ENCODE measurements around the gene KDM4B.

DNA sequence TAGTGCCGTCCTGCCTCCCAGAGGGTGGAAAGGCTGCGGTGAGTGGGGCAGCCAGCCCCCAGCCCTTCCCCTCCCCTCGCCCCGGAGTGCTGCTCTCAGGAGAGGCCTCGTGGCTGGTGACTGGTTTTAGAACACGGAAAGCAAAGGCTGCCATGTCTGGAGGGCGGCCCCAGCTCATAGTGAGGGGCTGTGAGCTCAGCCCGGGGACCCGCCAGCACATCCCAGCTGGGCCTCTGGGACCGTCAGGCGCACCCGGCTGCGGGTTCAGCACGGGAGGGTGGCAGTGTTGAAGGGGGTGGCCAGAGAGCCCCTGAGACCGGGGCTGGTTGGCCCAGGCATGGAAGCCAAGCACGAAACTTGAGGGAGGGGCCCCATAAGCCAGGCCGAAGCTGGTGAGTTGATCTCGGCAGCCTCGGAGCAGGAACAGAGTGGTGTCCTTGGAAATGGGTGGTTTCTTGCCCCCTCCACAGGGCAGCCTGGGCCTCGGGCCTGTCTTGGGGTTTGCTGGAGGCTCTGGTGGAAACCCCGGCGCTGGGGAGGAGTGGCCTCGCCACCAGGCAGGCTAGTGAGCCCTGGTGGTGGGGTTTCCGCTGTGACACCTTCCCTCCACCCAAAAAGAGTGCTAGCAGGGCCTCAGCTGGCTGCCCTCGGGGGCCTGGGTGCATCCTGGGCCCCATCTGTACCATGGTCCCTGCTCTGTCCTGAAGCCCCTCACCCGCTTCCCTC lies 157.7 kb downstream of the KDM4B start:
- TF ChIP-seq POLR2A (IDR thresholded peaks at IDR 0.05), result no peak
- TF ChIP-seq EP300 (IDR thresholded peaks at IDR 0.05; ENCODE audit: low read depth), result no peak
- TF ChIP-seq, protein P1, sequence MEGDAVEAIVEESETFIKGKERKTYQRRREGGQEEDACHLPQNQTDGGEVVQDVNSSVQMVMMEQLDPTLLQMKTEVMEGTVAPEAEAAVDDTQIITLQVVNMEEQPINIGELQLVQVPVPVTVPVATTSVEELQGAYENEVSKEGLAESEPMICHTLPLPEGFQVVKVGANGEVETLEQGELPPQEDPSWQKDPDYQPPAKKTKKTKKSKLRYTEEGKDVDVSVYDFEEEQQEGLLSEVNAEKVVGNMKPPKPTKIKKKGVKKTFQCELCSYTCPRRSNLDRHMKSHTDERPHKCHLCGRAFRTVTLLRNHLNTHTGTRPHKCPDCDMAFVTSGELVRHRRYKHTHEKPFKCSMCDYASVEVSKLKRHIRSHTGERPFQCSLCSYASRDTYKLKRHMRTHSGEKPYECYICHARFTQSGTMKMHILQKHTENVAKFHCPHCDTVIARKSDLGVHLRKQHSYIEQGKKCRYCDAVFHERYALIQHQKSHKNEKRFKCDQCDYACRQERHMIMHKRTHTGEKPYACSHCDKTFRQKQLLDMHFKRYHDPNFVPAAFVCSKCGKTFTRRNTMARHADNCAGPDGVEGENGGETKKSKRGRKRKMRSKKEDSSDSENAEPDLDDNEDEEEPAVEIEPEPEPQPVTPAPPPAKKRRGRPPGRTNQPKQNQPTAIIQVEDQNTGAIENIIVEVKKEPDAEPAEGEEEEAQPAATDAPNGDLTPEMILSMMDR (IDR thresholded peaks at IDR 0.05), result no peak
- no peak for TF ChIP-seq POLR2AphosphoS5 (IDR thresholded peaks at IDR 0.05)

Measured in transverse colon (tissue), 4 donors.